Measurements from ENCODE around the gene CAPN10.

CAPN10 gene

GRCh38 chr2:240593026-240593702 is 6.6 kb downstream of the CAPN10 start:
- peaks cover 47% of the 10 kb centered on the region for H3K36me3 ChIP-seq
- peak; percentile 1 for DNase-seq

GRCh38 chr2:240593703-240594451 is 7.3 kb downstream of the CAPN10 start:
- H3K4me3 ChIP-seq (ENCODE audit: low read depth, low read length), result no peak overlapping the region
- H3K27ac ChIP-seq, result no peak overlapping the region
- peaks cover 49% of the 10 kb centered on the region for H3K36me3 ChIP-seq
- H3K27me3 ChIP-seq (ENCODE audit: insufficient read depth, low read depth, severe bottlenecking), result no peaks in the 10 kb centered on the region
- TF ChIP-seq, protein P1, sequence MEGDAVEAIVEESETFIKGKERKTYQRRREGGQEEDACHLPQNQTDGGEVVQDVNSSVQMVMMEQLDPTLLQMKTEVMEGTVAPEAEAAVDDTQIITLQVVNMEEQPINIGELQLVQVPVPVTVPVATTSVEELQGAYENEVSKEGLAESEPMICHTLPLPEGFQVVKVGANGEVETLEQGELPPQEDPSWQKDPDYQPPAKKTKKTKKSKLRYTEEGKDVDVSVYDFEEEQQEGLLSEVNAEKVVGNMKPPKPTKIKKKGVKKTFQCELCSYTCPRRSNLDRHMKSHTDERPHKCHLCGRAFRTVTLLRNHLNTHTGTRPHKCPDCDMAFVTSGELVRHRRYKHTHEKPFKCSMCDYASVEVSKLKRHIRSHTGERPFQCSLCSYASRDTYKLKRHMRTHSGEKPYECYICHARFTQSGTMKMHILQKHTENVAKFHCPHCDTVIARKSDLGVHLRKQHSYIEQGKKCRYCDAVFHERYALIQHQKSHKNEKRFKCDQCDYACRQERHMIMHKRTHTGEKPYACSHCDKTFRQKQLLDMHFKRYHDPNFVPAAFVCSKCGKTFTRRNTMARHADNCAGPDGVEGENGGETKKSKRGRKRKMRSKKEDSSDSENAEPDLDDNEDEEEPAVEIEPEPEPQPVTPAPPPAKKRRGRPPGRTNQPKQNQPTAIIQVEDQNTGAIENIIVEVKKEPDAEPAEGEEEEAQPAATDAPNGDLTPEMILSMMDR (IDR thresholded peaks at IDR 0.05; ENCODE audit: low read depth, low read length), result no peak
- peak; percentile 4 for DNase-seq
- H3K9me3 ChIP-seq (ENCODE audit: severe bottlenecking), result no peaks in the 10 kb centered on the region

More at GRCh38 chr2:240593026-240593702, 6.6 kb downstream of the CAPN10 start:
- H3K27me3 ChIP-seq (ENCODE audit: insufficient read depth, low read depth, severe bottlenecking), result no peaks in the 10 kb centered on the region
- no peak overlapping the region for H3K4me3 ChIP-seq (ENCODE audit: low read depth, low read length)
- TF ChIP-seq, protein P1 (IDR thresholded peaks at IDR 0.05; ENCODE audit: low read depth, low read length), result no peak
- no peak overlapping the region for H3K27ac ChIP-seq
- no peaks in the 10 kb centered on the region for H3K9me3 ChIP-seq (ENCODE audit: severe bottlenecking)

GRCh38 chr2:240594511-240595380 is 8.2 kb downstream of the CAPN10 start:
- TF ChIP-seq, protein P1 (IDR thresholded peaks at IDR 0.05; ENCODE audit: low read depth, low read length), result no peak
- no peak overlapping the region for H3K27ac ChIP-seq
- DNase-seq, result no peak
- H3K27me3 ChIP-seq (ENCODE audit: insufficient read depth, low read depth, severe bottlenecking), result no peaks in the 10 kb centered on the region
- H3K36me3 ChIP-seq, result peaks cover 50% of the 10 kb centered on the region
- H3K4me3 ChIP-seq (ENCODE audit: low read depth, low read length), result no peak overlapping the region
- H3K9me3 ChIP-seq (ENCODE audit: severe bottlenecking), result no peaks in the 10 kb centered on the region

DNA sequence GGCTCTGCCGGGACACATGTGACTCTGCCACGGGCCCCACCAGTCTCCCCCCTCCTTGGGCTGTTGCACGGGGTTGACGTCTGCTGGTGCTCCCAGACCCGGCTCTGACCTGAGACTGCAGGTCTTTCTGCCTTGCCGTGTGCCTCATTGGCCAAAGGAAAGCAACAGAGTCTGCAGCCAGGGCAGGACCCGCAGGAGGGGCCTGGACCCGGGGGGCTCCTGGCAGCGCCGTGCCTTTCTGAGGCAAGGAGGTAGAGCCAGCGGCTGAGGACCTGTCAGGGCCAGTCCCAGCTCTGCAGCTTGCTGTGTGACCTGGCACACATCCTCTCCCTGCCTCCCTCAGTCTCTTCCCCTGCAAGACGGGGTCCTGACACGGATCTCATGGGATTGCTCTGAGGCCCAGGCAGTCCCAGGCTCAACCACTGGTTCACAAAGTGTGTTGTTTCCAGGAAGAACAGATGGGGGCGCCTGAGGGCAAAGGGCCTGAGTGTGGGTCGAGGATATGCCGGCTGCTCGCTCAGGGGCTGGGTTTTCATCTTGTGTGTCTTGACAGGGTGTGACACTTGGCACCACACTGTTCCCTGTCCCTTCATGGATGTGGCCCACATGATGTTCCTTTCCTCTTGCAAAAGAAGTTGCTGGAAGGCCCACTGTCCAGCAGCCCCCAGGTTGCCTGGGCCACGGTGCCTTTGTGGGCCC is 9.0 kb downstream of the CAPN10 start:
- no peak overlapping the region for H3K27ac ChIP-seq
- no peak overlapping the region for H3K4me3 ChIP-seq (ENCODE audit: low read depth, low read length)
- peaks cover 48% of the 10 kb centered on the region for H3K36me3 ChIP-seq
- peak; percentile 61 for DNase-seq
- TF ChIP-seq, protein P1 (IDR thresholded peaks at IDR 0.05; ENCODE audit: low read depth, low read length), result peak; percentile 64
- no peaks in the 10 kb centered on the region for H3K9me3 ChIP-seq (ENCODE audit: severe bottlenecking)
- no peaks in the 10 kb centered on the region for H3K27me3 ChIP-seq (ENCODE audit: insufficient read depth, low read depth, severe bottlenecking)

- H3K27ac ChIP-seq, result no peak overlapping the region
- peaks cover 42% of the 10 kb centered on the region for H3K36me3 ChIP-seq
These were observed 9.5 kb downstream of the CAPN10 start for GRCh38 chr2:240596080-240596460.

More at GRCh38 chr2:240596080-240596460, 9.5 kb downstream of the CAPN10 start:
- H3K4me3 ChIP-seq (ENCODE audit: low read depth, low read length), result no peak overlapping the region
- no peaks in the 10 kb centered on the region for H3K27me3 ChIP-seq (ENCODE audit: insufficient read depth, low read depth, severe bottlenecking)
- TF ChIP-seq, protein P1 (IDR thresholded peaks at IDR 0.05; ENCODE audit: low read depth, low read length), result no peak
- no peaks in the 10 kb centered on the region for H3K9me3 ChIP-seq (ENCODE audit: severe bottlenecking)
- DNase-seq, result peak; percentile 8
